HG02885 (cell line): ENCODE data around the gene DCLK2.

Experiments
- ATAC-seq: cut with Tn5 transposase; IDR thresholded peaks from one replicate; pipeline ENCODE4 v1.9.1; 2021; ENCODE audit warnings: mild to moderate bottlenecking; ENCODE audit not compliant: unreplicated experiment, poor library complexity

The DCLK2 gene

GRCh38 chr4:150230561-150230960, 152.3 kb downstream of the DCLK2 start:
- no peak for ATAC-seq

GRCh38 chr4:150231107-150231770, 153.0 kb downstream of the DCLK2 start:
- no peak for ATAC-seq

GRCh38 chr4:150232029-150232428, 153.8 kb downstream of the DCLK2 start:
- ATAC-seq: no peak

- no peak for ATAC-seq
Measured at GRCh38 chr4:150234246-150234645, 156.0 kb downstream of the DCLK2 start.

GRCh38 chr4:150235317-150235716, 157.1 kb downstream of the DCLK2 start:
- ATAC-seq: no peak

- no peak for ATAC-seq
Measured at GRCh38 chr4:150235808-150236271, 157.6 kb downstream of the DCLK2 start.

DNA sequence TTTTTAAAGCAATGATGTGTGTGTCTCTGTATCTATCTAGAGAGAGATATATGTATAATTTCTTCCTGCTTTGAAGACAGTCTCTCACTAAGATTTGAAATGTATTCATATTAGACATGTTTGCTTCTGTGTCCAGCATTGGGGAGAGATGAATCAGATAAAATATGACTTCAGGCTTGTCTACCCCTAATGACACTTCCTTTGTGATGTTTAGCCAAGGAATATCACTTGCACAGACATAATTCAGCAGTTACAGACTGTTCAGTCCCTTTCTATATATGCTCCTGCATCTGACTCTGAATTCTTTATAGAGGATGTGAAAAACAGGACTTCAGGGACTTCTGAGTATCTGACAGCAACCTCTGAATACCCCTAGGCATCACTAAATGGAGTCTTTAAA, 158.4 kb downstream of the DCLK2 start:
- ATAC-seq: no peak

- no peak for ATAC-seq
Measured at GRCh38 chr4:150237110-150237872, 159.0 kb downstream of the DCLK2 start.

DNA sequence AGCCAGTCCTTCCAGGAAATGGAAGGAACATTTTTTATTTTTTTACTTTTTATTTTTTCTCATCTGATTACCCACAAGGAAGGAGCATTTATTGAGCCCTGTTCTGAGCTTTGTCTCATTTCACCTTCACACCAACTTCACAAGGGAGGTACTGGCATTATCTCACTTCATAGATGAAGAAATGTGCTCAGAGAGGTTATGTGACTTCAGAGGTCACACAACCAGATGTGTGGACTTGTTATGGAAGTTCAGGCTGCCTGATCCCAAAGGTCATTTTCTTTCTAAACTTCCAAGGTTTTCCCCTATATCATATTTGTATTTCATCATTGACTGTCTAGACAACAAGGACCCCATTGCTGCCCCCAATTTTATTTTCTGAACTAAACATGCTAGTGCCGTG, 160.3 kb downstream of the DCLK2 start:
- ATAC-seq: no peak

GRCh38 chr4:150240011-150240410, 161.8 kb downstream of the DCLK2 start:
- no peak for ATAC-seq

- peak; percentile 65 for ATAC-seq
Measured at GRCh38 chr4:150242820-150243458, 164.7 kb downstream of the DCLK2 start.

GRCh38 chr4:150243932-150244331, 165.7 kb downstream of the DCLK2 start:
- ATAC-seq: no peak

GRCh38 chr4:150244600-150244999, 166.4 kb downstream of the DCLK2 start:
- no peak for ATAC-seq

- ATAC-seq: no peak
Measured at GRCh38 chr4:150247184-150247583, 168.9 kb downstream of the DCLK2 start.

- ATAC-seq: no peak
Measured at GRCh38 chr4:150248181-150248580, 169.9 kb downstream of the DCLK2 start.

- no peak for ATAC-seq
Measured at GRCh38 chr4:150250293-150250997, 172.2 kb downstream of the DCLK2 start.

DNA sequence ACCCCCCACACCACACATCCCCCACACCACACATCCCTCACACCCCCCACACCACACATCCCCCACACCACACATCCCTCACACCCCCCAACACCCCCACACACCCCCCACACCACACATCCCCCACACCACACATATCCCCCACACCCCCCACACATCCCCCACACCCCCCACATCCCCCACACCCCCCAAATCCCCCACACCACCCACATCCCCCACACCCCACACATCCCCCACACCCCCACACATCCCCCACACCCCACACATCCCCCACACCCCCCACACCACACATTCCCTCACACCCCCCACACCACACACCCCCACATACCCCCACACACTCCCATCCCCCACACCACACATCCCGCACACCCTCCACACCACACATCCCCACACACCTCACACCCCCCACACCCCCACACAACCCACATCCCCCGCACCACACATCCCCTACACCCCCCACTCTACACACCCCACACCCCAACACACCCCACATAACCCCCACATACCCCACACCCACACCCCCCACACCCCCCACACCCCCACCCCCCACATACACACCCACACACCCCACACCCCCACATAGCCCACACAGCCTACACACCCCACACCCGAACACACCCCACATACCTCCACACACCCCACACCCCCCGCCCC, 172.9 kb downstream of the DCLK2 start:
- no peak for ATAC-seq

- no peak for ATAC-seq
Measured at GRCh38 chr4:150251752-150252190, 173.5 kb downstream of the DCLK2 start.

DNA sequence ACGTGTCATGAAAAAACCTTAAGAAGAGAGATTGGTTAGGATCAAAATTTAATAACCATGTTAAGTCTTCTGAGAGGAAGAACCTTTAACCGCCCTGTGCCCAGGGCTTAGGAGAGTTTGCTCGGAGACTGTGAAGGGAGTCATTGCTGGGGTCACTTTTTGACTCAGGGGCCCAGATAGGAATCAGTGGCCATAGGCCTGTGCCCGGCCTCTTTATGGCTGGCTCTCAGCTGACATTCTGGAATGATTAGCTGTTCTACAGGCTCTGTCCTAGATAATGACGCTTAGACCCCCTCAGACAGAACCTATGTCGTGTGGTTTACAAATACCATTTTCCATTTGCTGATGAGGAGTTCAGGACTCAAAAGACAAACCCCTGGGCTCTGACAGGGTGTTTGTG, 174.1 kb downstream of the DCLK2 start:
- no peak for ATAC-seq

DNA sequence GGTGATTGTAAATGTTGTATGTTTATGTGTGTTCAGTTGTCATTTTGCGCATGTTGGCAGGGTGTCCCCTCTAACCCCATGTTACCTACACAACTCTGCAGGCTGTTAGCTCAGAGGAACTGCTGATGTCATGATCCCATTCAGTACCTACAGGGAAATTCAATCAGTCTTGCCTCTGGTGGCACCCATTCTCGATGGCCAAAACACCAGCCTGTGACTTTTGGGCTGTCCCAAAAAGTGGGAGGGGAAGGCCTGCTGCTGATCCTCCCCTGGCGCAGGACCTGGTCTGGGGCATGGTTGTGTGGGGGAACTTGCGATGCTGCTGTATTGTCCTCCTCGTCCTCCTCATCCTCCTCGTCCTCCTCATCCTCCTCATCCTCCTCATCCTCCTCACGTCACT, 174.5 kb downstream of the DCLK2 start:
- ATAC-seq: no peak
